Chondrocyte (in vitro differentiated cells): ENCODE data around the gene CMTM8. TPM values are rescaled to one million over a fixed set of nuclear protein-coding genes. Genes with fewer than 3 reads are reported as not detected.

Experiments used
- DNase-seq: peaks from one replicate; pipeline ENCODE4 v3.0.0; 2021; ENCODE audit warnings: mixed read lengths, low spot score
- H3K27ac Mint-ChIP-seq: one replicate; pipeline ENCODE4 v1.8.0; 2021; ENCODE audit warnings: mild to moderate bottlenecking, moderate library complexity, mixed read lengths; ENCODE audit not compliant: unreplicated experiment
- H3K27me3 Mint-ChIP-seq: 2 replicates; pipeline ENCODE4 v1.8.0; 2021; ENCODE audit warnings: low read depth, mixed read lengths
- H3K36me3 Mint-ChIP-seq: 2 replicates; pipeline ENCODE4 v1.8.0; 2021; ENCODE audit warnings: low read depth, mixed read lengths
- H3K4me1 Mint-ChIP-seq: 2 replicates; pipeline ENCODE4 v1.8.0; 2021; ENCODE audit warnings: low read depth, mild to moderate bottlenecking, mixed read lengths
- H3K4me3 Mint-ChIP-seq: one replicate; pipeline ENCODE4 v1.8.0; 2021; ENCODE audit warnings: mild to moderate bottlenecking, moderate library complexity, mixed read lengths; ENCODE audit not compliant: unreplicated experiment
- H3K9me3 Mint-ChIP-seq: 2 replicates; pipeline ENCODE4 v1.8.0; 2021; ENCODE audit warnings: low read depth, mixed read lengths
- total RNA-seq: library from RNA; stranded (reverse); gene quantifications from 3 replicates; pipeline ENCODE4 v1.2.1, GENCODE V29; 2021
- TF ChIP-seq, protein P1 (sequence below): fragments of 200-600 bp; sonication (generic); IDR thresholded peaks from 2 replicates; pipeline ENCODE4 v1.5.0; 2021; ENCODE audit warnings: antibody characterized with exemption, mild to moderate bottlenecking, moderate library complexity

Gene CMTM8
- total RNA-seq, 1 donor from 2014 or later = 2.5 TPM

DNA sequence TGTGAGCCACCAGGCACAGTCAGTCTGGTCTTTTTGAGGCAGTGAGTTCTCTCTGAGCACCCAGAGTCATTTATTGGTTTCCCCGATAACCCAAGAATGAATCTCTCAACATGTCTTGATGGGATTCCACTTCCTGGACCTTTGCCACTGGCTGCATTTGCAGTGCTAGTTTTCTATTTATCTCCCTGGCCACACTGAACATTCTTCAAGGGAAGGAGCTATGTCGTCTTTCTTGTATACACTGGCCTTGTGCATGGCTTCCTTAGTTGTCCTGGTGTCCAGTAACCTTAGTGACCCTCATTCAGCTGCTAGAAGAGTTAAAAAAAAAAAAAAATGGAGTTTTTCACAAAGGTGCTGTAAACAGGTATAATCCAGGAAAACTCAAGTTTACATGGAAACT lies 88.3 kb downstream of the CMTM8 start:
- no peak for DNase-seq
- H3K4me1 Mint-ChIP-seq = no peaks in the 10 kb centered on the region
- H3K9me3 Mint-ChIP-seq = peaks cover 7% of the 10 kb centered on the region
- no peaks in the 10 kb centered on the region for H3K27me3 Mint-ChIP-seq
- TF ChIP-seq, protein P1, sequence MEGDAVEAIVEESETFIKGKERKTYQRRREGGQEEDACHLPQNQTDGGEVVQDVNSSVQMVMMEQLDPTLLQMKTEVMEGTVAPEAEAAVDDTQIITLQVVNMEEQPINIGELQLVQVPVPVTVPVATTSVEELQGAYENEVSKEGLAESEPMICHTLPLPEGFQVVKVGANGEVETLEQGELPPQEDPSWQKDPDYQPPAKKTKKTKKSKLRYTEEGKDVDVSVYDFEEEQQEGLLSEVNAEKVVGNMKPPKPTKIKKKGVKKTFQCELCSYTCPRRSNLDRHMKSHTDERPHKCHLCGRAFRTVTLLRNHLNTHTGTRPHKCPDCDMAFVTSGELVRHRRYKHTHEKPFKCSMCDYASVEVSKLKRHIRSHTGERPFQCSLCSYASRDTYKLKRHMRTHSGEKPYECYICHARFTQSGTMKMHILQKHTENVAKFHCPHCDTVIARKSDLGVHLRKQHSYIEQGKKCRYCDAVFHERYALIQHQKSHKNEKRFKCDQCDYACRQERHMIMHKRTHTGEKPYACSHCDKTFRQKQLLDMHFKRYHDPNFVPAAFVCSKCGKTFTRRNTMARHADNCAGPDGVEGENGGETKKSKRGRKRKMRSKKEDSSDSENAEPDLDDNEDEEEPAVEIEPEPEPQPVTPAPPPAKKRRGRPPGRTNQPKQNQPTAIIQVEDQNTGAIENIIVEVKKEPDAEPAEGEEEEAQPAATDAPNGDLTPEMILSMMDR = no peak
- H3K36me3 Mint-ChIP-seq = peaks cover 2% of the 10 kb centered on the region
- H3K4me3 Mint-ChIP-seq = no peak overlapping the region
- H3K27ac Mint-ChIP-seq = no peak overlapping the region

DNA sequence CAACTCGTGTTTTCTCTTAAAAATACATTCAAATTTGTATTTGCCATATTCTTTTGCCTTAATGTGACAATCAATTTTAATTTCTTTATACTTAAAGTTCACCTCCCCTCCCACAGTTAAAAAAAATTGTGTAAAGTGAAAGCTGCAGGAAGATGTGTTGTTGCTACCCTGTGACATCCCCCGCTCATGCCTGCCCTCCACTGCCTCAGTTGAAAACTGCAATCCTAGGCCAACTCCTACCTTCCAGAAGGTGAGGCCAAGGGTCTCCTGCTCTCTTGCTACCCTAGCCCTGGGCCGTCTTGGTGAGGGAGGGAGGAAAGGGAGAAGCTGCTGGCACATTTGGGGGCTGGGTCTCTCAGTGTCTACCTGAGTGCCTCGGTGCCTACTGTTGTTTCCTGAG lies 96.2 kb downstream of the CMTM8 start:
- DNase-seq = no peak
- no peaks in the 10 kb centered on the region for H3K27me3 Mint-ChIP-seq
- peaks cover 3% of the 10 kb centered on the region for H3K9me3 Mint-ChIP-seq
- no peak overlapping the region for H3K4me3 Mint-ChIP-seq
- peaks cover 2% of the 10 kb centered on the region for H3K36me3 Mint-ChIP-seq
- TF ChIP-seq, protein P1 = peak; percentile 41
- peaks cover 9% of the 10 kb centered on the region for H3K4me1 Mint-ChIP-seq
- H3K27ac Mint-ChIP-seq = no peak overlapping the region

DNA sequence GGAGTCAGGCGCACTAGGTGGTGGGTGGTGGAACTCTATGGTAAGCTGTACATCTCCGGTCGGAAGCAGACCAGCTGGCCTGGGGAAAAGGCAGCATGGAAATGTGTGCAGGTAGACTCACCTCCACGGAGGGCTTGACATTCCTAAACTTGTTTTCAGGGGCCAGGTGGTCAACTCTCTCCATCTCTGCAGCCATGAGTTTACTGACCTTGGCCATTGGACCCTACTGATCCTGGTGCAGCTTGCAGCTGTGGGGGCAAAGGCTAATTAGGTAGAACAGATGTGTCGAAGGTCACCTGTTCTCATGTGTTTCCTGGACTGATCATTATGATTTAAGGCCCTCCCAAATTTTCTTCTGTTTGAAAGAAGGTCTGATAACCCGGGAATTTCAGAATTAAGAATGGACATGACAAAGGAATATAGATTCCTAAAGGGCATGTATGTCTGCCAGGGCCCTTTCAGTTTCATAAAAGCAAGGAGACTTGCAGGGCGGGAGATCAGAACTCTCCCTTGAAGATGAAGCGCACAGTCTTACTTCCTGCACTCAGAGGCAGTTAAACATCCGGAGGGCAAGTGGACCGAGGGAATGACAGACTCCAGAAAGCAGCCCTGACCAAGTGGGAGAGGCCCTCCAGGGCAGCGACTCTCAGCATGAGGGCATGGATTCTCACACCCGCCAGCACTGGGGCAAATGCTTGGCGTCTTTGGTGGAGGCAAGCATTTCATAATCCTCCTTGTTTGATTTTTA lies 97.1 kb downstream of the CMTM8 start:
- peak overlapping the region; percentile 7 for H3K4me3 Mint-ChIP-seq
- peaks cover 3% of the 10 kb centered on the region for H3K9me3 Mint-ChIP-seq
- H3K4me1 Mint-ChIP-seq = peaks cover 9% of the 10 kb centered on the region
- DNase-seq = no peak
- H3K27ac Mint-ChIP-seq = no peak overlapping the region
- TF ChIP-seq, protein P1 = no peak
- peaks cover 2% of the 10 kb centered on the region for H3K36me3 Mint-ChIP-seq
- H3K27me3 Mint-ChIP-seq = no peaks in the 10 kb centered on the region

DNA sequence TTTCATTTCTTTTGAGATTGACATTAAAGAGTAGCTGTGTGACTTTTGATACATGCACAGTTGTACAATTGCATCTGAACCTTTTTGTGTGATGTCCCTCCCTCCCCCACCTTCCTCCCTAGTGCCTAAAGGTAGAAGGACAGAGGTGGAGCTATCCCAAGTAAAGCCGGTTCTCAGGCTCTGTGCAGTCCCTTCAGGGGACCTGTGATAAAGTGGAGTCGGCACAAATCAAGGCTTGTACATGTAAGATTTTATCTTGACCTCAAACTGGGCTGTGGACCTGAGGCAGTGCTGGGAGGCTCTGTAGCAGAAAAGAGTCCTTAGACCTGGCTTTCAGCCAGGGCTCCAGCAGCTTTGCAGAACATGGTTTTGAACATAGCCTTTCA lies 97.6 kb downstream of the CMTM8 start:
- Mint-ChIP-seq H3K4me3 (no peak overlapping the region), H3K4me1 (peaks cover 9% of the 10 kb centered on the region), H3K9me3 (no peaks in the 10 kb centered on the region), H3K36me3 (no peaks in the 10 kb centered on the region), H3K27me3 (no peaks in the 10 kb centered on the region), H3K27ac (no peak overlapping the region)
- TF ChIP-seq, protein P1 = no peak
- DNase-seq = no peak

DNA sequence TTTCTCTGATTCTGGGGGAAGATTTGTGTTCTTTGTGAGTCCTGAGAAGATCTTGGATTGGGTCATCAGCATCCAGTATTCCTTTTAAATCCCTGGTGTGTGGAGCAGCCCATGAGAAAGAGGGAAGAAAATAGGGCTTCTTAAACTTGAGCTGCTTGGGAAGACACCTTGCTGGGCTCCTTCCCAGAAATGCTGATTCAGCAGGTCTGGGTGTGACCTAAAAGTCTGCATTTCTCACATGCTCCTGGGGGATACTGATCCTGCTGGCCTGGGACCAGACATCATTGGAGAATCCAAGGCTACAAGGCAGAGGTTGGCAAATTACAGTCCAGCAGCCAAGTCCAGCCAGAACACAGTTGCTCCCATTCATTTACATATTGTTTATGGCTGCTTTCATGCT lies 99.0 kb downstream of the CMTM8 start:
- TF ChIP-seq, protein P1 = no peak
- Mint-ChIP-seq H3K4me3 (no peak overlapping the region), H3K27ac (no peak overlapping the region), H3K36me3 (no peaks in the 10 kb centered on the region), H3K27me3 (no peaks in the 10 kb centered on the region), H3K9me3 (no peaks in the 10 kb centered on the region), H3K4me1 (peaks cover 9% of the 10 kb centered on the region)
- no peak for DNase-seq
